ENCODE measurements around the gene JMJD6.

DNA sequence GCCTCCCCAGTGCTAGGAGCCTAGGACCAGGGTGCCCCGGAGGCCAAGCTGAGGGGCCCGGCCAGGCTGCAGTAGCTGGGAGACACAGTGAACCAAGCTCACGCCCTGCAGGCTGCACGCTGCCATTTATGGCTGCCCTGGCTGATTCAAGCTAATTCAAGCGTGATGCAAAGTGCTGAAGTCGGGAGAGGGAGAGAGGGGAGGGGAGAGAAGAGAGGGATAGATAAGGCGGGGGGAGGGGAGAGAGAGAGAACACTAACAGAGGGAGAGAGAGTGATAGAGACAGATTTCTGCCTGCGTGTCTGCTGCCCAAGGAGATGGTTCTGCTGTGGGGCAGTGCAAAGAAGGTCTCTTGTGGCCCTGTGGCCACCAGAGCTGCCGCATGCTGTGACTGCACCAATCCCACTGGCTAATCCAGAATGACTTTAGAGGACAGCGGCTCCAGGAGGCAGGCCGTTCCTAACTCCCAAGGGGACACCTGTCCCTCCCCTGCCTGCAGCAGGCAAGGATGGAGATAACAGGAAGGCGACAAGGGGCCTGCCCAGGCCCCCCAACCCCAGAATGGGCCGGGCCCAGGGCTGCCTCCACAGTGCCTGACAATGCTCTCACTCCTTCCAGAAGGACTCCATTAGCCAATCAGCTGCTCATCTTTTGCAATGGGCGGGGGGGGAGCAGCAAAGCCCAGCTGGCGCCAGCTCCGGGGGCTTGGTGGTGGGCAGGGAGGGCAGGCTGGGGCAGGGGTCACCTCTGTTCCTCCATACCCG is 28.5 kb downstream of the JMJD6 start:
- TF ChIP-seq YY1 (IDR thresholded peaks at IDR 0.05; ENCODE audit: insufficient read depth, insufficient read length) (no peak), SUZ12 (IDR thresholded peaks at IDR 0.05; ENCODE audit: extremely low read depth, insufficient read depth, insufficient read length) (no peak), ZNF274 (IDR thresholded peaks at IDR 0.05; ENCODE audit: low read depth, low read length) (no peak)

All from NT2/D1 (cell line).